Activated CD8-positive, alpha-beta memory T cell treated with anti-CD3 and anti-CD28 coated beads for 1 hour (primary cell): ENCODE data around the gene CTBP1.

Source experiments
- DNase-seq, 2 donors: peaks; one replicate each; pipeline ENCODE4 v3.0.0-alpha.2; 2020; ENCODE audit warnings: low read depth in 1 of 2; ENCODE audit errors: extremely low read depth in 1 of 2

CTBP1 gene

DNA sequence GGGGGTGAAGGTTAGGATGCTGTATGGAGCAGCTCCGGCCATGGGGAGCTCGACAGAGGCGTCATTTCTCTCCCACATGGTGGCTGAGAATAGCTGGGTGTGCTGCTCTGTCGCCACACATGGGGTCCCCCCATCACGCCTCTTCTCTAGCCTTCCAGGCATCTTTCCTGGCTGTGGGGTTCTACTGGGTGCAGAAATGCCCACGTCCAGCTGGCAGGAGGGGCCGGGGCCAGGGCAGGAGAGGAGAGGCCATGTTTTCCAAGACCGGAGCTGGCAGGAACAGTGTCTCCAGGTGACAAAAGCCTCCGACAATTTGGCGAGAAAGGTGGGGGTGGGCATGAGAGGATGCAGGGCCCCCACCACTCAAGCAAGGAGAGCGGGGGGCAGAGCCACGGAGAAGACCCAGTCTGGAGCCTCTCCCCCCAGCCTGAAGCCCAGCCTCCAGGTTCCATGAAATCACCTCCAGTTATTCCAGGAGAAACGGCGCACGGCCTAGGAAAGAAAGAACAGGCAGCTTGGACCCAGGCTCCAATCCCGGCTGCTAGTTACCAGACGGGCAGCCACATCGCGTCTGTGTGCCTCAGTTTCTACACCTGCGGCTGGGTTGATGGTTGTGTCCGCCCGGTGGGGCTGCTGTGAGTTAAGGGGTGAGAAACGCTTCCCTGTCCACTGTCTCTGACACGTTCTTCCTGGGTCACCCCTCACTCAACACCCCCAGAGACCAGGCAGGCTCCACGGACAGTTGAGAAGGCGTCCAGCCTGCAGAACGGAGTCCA is 49.2 kb downstream of the CTBP1 start:
- DNase-seq = no peak

DNA sequence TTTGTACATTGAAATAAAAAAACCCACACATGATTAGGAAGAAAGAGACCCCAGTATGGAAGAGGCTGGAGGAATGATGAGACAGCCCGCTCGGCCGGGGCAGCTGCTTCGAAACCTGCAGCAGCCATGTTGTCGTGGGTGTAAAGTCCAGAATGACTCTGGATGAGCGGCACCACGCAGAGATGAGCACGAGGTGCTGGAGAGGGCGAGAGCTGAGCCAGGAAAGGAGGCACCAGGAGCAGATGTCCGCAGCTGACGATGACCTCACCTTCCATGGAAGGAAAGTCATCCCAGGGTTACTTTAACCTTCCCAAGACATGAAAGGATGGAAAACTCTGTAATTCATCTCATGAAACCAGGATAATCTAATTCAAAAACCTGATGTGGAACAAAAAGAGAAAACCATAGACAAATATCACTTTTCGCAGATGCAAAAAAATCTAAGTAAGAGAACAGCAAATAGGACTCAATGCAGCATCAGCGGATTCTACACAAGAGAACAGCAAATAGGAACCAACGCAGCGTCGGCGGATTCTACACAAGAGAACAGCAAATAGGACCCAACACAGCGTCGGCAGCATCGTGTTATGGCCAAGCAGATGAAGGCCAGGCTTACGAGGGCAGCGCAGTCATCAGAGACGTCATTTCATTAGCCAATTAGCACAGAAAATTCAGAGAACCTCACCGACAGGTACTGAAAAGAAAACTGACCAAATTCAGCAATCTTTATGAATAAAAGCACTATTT is 50.7 kb downstream of the CTBP1 start:
- no peak for DNase-seq

DNA sequence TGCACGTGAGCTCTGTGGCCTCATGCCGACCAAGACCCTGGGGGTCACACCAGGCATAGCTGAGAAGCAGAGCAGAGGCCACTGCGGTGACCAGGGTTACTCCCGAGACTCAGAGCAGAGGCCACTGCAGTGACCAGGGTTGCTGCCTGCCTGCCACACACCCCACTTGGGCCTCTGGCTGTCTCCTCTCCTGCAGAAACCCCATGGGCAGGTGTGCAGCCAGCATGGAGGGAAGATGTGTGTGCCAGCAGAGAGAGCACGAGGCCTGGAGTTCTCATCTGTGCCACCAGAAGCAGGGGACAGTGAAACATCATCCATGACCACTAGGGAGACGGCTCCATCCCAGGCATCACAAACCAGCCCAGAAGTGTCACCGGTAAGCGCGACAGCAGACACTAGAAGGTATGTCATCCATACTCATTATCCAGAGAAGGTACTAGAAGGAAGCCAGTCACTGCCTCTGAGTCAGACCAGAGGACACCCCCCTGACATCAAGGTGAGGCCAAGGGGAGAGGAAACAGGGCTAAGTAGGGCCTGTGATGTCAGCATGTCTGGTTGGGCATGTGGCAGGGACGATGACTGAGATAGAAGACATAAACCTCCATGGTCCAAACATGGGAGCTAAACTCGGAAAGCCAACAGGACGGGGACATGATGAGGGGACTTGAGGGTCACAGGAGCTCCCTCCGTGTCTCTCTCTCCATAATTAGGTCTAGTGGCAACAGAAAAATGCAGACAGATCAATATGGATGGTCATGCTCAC is 52.3 kb downstream of the CTBP1 start:
- DNase-seq = no peak

DNA sequence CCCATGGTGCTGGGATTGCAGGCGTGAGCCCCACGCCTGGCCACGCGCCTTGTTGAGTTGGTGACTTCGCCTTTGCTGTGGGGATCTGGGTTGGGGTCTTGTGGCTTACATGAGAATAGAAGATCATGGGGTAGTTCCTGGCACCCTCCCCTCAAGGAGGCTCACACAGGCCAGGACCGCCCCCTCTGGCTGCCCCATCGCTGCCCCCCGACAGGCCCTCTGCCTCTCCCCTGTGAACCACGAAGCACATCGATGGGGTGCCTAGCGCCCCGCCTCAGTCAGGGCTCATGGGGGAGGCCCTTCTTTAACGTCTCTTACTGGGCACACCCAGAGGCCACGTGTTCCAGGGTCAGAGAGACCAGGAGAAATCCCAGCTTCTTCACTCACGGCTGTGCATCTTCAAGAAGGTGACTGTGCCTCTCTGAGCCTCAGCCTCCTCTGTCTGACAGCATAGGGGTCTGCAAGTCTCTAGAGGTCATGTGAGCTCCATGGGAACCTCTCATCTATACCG is 53.0 kb downstream of the CTBP1 start:
- DNase-seq = no peak

DNA sequence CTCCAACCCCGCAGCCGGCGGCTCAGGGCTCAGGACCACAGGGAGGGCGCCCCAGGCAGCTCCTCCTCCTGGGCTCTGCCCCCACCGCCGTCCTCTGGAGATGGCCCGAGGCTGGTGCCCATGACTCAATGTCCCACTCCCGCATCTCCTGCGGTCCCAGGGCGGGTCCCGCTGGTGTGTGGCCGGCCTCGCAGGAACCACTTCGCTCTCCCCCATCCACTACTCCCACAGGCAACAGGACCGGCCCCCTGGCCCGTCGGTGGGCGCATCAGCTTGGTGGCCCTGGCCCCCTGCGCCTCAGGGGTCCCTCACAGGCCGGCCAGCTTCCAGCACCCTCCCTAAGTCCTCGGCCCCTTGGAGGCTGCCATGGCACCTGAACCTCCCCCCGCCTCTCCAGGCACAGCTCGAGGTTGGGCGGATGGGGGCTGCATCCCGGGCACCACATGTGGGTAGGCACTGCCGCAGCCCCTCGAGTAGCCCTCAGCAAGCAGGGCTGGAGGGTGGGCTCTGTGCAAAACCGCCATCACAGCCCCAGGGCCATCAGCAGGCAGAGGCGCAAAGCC is 53.7 kb downstream of the CTBP1 start:
- no peak for DNase-seq

DNA sequence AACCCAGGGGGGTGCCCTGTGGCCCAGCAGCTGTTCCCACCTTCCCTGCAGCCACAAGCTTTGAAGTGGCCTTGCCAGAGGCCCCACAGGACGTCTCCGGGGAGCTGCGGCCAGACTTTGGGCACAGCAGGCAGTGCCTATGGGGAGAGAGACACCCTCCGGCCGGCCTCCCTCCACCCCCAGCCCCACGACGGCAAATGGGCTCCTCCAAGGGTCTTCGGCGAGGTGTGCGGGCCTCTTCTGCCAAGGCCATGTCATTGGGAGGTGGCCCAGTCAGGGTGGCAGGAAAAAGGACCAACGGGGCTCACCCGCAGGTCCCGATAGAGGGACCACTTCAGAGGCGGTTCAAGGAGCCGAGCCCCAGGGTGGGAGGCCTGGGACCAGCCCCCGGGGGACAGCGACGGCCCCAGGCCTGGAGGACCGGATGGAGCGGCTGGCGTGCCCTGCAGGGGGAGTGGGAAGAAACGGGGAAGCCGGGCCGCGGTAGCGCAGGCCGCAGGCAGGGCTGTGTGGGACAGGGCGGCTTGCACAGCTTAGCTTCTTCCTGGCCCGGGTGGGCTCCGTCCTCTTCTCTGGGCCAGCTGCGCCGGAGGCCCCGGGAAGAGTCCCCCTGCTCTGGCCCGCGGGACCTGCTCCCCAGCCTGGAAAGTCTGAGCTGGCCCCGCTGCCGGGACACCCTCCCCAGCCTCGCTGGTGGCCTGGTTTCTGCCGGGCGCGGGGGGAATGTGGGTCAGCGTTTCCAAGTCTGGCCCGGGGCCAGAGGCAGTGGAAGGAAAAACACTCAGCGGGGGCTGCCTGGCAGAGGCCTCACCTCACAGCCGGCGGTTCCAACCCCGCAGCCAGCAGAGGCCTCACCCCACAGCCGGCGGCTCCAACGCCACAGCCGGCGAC is 54.7 kb downstream of the CTBP1 start:
- DNase-seq = no peak

DNA sequence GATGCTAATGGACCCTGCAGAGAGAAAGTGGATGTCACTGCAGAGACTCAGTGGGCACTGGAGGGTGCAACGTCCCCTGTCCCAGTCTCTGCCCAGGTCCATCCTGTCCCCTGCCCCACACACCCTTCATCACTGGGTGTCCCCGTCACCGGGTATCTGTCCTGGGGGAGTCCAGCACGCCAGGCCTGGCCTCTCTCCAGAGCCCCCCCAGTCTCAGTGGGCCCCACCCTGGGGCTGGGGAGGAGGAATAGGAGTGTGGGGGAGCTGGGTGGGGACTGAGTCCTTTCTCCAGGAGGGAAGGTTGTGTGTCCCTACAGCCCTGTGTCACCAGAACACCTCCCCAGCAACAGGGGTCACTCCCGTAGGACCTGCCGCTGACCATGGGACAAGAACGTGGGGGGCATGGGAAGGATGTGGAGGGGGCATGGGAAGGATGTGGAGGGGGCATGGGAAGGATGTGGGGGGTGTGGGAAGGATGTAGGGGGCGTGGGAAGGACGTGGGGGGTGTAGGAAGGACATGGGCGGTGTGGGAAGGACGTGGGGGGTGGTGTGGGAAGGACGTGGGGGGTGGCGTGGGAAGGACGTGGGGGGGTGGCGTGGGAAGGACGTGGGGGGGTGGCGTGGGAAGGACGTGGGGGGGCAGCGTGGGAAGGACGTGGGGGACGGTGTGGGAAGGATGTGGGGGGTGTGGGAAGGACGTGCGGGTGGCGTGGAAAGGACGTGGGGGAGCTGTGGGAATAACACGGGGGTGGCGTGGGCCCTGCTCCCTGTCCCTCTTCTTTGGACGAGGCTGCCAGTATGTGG is 55.5 kb downstream of the CTBP1 start:
- DNase-seq = no peak

DNA sequence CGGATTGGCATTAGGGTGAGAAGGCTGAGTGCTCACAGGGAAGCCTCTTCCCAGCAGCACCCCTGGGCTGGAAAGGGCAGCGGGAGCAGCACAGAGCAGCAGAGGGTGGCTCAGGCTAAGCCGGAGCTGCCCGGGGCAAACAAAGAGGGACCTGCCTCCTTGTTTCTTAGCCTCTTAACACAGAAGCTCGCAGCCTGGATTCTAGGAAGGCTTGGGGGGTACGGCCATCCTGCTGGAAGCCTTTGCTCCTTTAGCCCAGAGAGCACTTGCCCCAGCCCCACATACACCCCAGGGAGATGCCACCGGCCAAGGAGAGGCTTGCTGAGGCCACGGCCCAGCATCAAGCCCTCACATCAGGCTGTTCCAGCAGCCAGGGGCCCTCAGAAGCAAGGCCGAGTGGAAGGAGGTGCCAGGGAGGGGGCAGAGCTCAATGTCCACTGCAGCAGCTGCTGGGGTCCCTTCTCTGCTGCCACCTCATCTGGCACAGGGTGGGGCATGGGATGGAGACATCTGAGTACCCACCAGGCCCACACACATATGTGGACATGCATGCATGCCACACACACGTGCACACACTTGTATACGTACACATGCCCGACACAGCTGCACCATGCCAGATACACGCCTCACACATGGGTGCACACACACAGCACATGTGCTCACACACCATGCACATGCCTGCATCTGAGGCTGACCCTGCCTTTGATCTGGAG is 56.3 kb downstream of the CTBP1 start:
- DNase-seq = no peak

DNA sequence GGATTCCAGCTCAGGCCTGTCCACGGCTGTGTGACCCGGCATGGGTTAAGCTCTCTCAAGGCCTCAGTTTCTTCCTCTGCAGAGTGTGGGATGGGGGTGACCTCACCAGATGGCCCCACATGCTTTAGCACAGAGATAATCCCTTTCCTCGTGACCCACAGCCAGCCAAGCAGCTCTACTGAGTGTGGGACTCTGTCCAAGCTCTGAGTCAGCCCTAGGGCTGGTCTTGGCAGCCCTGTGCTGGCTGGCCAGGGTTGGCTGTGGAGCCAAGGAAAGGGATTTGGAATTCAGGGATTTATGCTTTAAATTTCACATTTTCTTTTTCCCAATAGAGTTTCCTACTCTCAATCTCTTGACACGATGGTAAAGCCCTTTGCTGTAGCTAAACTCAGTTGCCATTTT is 56.8 kb downstream of the CTBP1 start:
- no peak for DNase-seq

DNA sequence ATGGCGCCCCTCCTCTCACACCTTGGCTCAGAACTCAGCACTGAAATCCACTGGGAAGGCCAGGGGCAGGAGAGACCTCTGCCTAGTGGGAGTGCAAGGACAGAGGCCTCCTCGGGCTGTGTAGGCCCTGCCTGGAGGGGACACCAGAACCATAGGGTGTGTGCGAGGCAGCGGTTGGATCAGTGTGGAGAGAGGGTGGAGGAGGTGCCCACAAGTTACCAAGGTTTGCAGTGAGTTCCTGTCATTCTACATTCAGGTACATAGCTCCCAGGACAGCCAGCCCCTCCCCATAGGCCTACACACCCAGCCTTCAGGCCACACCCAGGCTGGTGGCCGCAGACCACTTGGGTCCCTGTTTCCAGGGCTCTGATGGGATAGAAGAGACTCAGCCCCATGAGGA is 57.3 kb downstream of the CTBP1 start:
- DNase-seq = no peak

DNA sequence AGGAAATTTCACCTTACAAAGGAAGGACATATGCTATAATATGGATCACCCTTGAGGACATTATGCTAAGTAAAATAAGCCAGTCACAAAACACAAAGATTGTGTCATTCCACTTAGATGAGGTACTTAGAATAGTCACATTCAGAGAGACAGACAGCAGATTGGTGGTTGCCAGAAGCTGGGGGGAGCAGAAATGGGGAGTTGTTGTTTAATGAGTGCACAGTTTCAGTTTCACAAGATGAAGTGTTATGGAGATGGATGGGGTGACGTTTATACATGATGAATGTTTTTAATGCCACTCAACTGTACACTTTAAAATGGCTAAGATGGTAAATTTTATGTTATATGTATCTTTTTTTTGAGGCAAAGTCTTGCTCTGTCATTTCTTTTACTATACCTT is 61.7 kb downstream of the CTBP1 start:
- DNase-seq = no peak

DNA sequence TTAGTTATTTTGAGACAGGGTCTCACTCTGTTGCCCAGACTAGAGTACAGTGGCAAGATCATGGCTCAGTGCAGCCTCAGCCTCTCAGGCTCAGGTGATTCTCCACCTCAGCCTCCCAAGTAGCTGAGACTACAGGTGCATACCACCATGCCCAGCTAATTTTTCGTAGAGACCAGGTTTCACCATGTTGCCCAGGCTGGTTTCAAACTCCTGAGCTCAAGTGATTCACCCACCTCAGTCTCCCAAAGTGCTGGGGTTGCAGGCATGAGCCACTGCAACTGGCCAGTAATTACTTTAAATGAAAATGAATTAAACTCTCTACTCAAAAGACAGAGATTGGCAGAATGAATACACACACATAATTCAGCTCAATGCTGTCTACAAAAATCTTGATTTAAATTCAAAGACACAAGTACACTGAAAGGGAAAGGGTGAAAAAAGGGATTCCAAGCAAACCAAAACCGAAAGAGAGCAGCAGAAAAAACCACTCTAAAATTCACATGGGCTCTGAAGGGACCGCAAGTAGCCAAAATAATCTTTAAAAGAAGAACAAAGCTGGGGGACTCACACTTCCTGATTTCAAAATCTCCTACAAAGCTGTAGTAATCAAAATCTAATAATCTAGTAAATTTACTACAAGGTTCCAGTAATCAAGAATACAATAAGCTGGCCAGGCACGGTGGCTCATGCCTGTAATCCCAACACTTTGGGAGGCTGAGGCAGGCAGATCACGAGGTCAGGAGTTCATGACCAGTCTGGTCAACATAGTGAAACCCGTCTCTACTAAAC is 64.8 kb downstream of the CTBP1 start:
- no peak for DNase-seq

DNA sequence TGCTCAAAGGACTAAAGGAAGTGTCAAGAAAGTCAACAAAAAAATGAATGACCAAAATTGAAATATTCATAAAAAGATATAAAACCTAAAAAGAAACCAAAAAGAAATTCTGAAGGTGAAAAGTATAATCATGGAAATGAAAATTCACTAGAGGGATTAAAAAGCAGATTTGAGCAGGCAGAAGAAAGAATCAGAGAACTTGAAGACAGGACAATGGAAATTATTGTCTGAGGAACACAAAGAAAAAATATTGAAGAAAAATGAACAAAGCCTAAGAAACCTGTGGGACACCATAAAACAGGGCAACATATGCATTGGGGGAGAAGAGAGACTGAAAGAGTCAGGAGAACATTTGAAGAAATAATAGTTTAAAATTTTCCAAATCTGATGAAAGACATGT is 66.6 kb downstream of the CTBP1 start:
- DNase-seq = no peak

DNA sequence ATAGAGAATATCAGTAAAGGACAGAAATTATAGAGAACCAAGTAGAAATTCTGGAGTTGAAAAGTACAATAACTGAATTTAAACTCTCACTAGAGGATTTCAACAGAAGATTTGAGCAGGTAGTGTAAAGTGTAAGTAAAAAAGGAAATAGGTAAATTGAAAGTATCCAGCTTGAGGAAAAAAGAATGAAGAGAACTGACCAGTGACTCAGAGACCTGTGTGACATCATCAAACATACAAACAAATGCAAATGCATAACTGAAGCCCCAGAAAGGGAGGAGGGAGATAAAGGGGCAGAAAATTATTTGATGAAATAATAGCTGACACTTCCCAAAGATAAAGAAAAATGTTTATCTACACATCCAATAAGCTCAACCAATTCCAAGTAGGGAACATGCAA is 68.3 kb downstream of the CTBP1 start:
- no peak for DNase-seq

DNA sequence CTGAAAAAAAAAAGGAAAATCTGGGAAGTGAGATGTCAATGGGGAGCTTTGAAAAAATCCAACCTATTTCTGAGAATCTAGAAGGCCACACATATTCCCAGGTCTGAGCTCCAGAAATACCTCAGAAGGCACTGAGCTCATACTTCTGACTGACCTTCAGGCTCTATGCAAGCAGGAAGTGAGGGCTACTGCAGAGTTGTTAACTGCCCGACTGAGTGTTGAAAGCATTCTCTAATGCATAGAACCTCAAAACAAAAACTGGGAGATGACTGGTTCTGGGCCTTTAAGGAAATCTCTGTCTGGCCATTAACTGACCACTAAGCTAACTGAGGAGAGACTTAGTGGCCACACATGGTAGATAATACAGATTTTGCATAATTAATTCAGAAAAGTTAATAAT is 69.0 kb downstream of the CTBP1 start:
- DNase-seq = no peak

DNA sequence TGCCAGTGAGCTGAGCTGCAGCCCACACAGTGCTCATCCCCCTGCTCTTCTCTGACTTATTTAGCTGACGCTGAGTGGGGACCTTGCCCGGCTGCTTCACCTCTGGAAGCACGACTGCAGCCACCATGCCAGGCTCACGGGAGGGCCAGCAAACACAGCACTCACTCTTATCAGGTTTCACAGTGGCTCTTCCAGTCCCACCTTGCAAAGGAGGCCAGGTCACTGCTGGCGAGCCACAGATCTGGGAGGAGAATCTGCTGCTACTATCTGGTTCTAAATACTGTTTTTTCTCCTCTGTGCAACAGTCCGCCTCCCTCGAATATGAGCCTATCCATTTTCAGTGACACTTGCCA is 69.9 kb downstream of the CTBP1 start:
- no peak for DNase-seq

DNA sequence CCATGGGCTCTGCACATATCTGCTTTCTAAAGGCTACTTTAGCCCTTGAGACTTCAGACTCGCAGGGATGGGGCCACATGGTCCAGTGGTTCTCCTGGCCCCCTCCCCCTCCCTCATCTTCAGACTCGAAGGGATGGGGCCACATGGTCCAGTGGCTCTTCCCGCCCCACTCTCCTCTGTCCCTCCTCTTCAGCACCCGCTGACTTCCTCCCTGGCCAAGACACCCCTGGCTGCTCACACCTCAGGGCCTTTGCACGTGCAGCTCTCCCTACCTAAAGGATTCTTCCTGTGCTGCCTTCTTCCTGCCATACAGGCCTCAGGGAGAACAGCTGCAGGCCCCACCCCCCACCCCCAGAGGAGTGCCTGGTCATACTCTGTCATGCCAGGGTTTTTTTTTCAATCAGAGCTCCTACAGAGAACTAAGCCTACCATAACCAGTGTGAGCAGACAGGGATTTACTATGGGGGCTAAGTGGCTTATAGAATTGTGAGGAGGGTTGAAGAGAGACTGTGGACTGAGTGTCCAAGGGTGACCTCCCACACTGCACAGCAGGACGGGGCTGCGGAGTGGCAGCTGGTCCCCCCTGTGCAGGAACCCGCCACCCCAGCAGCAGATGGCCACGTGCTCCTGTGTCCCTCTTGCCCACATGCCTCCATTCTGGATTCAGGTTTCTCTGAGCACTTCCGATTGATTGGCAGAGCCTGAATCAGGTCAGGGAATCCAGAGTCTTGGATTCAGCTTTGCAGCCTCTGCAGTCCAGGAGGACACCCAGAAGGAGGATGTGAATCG is 70.4 kb downstream of the CTBP1 start:
- no peak for DNase-seq
